NT2/D1 (cell line): Measurements from ENCODE around the gene MTFR1L.

Source experiments
- SUZ12 ChIP-seq: IDR thresholded peaks from 2 replicates; pipeline ENCODE4 v1.6.1; 2011; ENCODE audit not compliant: insufficient read length, insufficient read depth; ENCODE audit errors: extremely low read depth
- YY1 ChIP-seq: IDR thresholded peaks from 2 replicates; pipeline ENCODE4 v1.6.1; 2011; ENCODE audit not compliant: insufficient read length, insufficient read depth
- ZNF274 ChIP-seq: IDR thresholded peaks from 2 replicates; pipeline ENCODE4 v1.6.1; 2011; ENCODE audit warnings: mild to moderate bottlenecking, low read depth, low read length

DNA sequence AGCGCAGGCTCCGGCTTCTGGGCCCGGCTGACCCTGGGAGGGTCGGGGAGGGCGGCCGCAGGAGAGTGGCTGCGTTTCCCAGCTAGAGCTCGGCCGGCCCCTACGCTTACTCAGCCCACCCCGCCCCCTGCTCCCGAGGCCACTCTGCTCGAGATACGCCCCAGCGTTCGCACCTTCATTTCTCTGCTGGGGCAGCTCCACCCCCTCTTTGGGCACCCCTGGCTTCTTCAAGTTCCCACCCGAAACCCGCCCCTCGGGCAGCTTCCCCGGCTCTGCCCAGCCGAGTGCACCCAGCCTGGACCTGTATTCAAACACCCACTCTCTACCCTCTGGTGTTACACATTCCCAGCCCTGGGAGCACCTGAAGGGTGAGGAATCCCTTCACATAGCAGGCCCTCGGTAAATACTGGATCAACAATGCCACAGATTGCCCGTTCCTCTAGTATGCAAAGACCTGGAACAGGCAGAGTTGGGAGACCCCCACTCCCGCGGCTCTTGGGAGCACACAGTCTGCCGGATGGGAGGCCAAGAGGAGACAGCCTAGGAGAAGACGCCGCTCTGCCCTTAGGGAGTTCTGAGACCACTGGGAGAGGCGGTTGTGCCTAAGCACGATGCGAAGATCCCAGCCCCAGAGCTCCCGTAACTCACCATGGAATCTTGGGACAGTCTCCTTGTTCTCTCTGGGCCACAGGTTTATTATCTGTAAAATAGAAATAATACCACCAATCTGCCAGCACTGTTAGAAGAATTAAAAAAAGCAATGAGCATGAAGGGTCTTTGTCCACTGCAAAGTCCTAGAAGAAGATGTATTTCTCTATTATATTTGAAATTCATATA lies 56.3 kb downstream of the MTFR1L start:
- TF ChIP-seq SUZ12 (no peak), ZNF274 (no peak), YY1 (no peak)
